GM11168 (cell line): Measurements from ENCODE around the gene GRAMD4.
"Not testable (repeated sequence)": the region's sequence is repeated elsewhere in the genome, so short reads cannot be mapped to it uniquely, and the experiment has no call there.

ENCODE experiments used
- in situ Hi-C: fragments of 300-500 bp; cut with MboI; formaldehyde crosslinking; loops from one replicate; pipeline ENCODE4 v1.12.0; 2022; ENCODE audit warnings: low sequenced_read_pairs; ENCODE audit not compliant: unreplicated experiment

GRAMD4 gene

DNA sequence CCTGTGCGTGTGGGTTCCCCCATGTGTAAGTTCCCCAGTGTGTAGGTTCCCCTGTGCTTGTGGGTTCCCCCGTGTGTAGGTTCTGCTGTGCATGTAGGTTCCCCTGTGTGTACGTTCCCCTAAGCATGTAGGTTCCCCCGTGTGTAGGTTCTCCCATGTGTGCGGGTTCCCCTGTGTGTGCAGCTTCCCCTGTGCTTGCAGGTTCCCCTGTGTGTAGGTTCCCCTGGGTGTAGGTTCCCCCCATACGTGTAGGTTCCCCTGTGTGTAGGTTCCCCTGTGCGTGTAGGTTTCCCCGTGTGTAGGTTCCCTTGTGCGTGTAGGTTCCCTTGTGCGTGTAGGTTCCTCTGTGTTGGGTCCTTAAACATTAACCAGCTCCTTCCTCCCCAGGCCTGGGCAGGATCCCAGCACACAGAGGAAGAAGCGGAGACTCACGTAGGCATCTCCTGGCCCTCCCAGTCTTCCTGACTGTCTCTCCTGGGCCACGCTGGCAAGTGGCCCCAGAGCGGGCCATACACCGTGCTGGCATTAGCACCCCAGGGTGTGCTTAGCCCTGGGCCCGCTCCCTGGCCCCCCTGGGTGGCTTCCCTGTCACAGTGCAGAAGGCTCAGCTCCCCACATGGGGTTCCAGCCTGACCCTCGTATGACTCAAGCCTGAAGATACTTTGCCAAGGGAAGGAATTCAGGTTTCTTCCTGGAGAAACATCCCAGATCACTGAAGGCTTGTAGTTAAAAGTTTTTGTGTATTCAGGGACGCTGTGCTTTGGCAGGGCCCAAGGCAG is 2.8 kb upstream of the GRAMD4 start:
- in situ Hi-C loops = no loop called here

DNA sequence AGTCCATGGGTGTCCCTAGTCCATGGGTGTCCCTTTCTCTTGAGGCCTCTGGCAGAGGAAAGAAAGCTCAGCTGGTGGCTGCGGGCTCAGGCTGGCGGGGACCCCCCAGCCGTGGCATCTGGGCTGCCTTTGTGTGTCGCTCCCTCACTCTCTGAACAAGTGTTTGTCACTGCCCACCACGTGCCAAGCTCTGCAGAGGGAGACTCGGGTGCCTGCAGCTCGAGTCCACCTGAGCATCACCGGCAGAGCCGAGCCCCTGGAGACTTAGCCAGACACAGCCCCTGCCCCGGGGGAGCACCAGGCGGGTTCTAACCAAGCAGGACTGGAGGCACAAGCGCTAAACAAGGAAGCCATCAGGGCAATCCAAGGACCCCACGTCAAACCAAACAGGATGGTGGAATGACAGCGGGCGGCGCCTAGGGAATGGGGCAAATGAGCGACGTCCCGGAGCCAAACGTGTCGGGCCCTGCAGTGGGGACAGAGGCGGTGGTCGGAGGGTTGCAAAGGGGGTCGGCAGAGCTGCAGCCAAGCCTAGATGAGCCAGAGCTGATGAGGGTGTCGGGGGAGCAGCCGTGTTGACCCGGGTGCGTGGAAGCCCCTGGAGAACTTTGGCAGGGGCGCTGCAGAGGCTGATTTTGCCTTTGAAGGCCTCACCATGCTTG is 2.1 kb upstream of the GRAMD4 start:
- in situ Hi-C loops = no loop called here

DNA sequence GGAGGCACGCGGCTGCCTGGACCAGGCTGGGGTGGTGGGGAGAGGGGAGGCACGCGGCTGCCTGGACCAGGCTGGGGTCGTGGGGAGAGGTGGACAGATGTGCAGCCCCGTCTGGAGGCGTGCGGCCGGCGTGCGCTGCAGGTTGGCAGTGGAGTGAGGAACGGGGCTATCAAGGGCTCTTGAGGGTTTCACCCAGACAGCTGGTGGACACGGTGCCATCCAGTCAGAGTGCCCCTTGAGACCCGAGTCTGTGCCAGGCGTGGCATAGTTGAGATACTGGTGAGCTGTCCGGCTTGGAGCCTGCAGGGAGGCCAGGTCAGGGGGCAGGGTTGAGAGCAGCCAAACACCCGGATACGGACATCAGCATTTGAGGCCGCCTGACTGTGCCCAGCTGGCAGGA is 1.5 kb upstream of the GRAMD4 start:
- in situ Hi-C loops = no loop called here

DNA sequence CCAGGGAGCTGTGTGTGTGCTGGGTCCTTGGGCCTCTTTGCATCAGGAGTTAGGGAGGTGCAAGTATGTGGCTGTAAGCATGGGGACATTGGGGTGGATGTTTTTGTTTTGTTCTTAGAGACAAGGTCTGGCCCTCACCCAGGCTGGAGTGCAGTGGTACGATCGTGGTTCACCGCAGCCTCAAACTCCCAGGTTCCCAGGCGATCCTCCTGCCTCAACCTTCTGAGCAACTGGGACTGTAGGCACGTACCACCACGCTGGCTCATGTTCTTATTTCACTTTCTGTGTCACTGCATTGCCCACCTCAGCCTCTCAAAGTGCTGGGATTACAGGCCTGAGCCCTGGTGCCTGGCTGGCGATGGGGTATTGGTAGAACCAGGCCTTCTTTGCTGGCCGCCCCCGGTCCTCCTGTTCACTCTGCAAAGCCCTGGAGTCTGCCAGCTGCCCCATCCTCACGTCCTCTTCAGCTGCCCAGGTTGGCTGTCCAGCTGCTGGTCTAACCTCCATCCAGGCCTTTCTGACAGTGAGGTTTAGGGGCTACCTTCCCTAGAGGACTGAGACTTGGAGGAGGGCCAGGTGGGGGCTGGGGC is 851 bp upstream of the GRAMD4 start:
- in situ Hi-C loops = no loop called here

DNA sequence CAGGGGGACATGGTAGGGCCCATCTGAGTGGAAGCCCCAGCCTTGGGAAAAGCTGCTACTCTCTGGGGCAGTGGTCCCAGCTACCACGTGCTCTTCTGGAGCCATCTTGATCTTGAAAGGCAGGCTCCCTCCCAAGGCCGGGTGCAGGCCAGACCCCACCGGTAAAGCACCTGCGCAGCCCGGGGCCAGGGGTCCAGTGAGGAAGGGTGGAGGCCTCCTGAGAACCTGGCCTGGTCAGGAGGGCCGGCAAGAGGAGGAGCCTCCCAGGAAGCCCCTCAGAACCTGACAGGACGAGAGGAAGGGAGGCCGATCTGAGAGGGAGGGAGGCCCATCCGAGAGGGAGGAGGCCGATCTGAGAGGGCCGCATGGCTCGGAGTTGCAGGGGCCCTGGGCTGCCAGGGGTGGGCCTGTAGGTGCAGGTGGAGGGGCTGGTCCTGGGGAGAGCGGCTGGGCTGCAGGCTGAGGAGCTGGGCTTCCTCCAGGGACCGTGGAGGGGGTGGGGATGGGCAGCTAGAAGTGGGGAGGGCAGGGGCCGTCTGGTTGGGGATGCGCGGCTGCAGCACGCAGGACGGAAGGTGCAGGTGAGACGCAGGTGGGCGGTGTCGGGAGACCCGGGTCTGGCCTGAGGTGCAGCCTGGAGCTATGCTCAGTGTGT is 529 bp downstream of the GRAMD4 start:
- in situ Hi-C loops = no loop called here

DNA sequence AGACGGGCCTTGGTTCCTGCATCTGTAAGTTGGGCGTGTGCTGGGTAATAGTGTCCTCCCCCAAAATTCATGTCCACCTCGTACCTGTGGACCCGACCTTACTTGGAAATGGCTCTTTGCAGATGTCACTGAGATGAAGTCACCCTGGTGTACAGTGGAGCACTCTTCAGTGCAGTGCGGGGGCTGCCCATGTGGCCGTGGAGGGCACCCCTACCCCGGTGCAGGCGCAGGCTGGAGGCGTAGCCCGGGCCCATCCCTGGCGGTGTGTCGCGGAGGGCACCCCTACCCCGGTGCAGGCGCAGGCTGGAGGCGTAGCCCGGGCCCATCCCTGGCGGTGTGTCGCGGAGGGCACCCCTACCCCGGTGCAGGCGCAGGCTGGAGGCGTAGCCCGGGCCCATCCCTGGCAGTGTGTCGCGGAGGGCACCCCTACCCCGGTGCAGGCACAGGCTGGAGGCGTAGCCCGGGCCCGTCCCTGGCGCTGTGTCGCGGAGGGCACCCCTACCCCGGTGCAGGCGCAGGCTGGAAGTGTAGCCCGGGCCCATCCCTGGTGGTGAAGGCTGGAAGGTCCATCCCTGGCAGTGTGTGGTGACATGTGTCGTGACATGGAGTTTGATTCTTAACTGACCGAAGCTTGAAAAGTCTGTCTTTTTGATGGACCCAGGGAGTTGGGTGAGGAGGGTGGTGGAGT is 1.2 kb downstream of the GRAMD4 start:
- in situ Hi-C loops = not testable (repeated sequence)

DNA sequence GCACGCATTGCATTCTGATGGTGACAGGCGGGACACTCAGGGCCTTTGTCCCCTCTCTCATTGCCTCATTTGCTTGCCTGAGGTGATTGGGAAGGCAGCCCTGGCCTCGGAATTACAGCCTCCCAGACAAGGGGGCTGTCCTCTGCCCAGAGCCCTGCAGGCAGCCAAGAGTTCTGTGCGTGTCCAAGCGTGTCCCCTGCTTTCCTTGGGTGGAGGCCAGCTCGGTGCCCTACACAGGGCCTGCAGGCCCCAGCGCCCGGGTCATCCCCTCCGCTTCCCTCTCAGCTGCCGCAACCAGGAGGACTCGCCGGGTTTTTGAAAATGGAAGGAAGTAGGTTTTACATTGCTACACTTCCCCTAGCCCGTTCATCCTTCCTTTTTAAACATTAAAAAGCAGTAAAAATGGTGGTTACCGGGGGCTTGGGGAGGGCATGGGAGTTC is 1.9 kb downstream of the GRAMD4 start:
- in situ Hi-C loops = no loop called here

DNA sequence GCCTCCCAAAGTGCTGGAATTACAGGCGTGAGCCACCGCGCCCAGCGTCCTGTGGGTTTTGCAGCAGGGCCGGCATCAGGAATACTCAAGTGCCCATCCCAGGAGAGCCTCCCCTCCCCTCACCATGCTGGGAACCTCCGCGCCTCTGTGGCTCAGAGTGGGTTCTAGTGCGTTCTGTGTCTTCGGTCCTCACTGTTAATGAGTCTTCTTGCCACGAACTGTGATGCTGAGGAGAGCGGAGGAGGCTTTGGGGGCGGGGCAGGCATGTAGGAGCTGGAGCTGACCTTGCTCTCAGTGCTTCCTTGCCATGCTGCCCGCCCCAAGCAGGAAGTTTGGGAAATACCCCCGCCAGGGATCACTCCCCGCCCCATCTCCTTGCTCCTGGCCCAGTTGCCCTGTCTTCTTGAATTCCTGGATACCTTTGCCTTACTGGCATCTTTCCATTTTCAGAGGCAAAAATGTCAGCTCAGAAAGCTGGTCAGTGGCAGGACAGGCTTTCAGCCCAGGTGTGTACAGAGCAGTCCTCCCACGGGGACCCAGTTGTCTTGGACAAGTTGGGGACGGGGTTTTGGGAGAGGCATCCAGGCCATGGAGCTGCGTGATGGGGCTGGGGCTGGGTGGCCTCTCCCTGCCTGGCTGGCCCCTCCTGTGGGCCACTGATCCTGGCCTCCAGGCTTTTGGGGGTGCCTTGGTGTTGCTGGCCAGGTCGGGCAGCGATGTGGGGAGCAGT is 5.1 kb downstream of the GRAMD4 start:
- in situ Hi-C loops = no loop called here

DNA sequence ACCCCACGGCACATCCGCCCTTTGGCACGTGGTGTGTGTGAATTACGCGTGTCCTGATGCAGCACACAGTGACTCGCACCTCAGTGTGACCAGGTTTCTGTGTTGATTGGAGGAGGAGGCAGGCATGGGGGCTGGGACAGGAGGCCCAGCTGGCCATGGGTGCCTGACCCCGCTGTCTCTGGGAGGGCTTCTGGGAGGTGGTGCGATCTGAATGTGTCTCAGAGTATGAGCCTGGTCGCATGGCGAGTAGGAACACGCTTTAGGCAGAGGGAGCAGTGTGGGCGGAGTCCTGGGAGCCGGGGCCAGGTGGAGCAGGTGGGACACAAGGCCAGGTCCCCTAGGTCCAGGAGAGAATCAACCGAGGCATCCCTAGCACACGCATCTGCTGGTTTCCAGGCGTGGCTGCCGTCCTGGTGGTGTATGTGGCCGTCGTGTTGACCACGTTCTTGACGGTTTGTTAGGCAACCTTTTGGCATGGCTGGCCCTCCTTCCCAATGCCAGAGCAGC is 5.7 kb downstream of the GRAMD4 start:
- in situ Hi-C loops = no loop called here

DNA sequence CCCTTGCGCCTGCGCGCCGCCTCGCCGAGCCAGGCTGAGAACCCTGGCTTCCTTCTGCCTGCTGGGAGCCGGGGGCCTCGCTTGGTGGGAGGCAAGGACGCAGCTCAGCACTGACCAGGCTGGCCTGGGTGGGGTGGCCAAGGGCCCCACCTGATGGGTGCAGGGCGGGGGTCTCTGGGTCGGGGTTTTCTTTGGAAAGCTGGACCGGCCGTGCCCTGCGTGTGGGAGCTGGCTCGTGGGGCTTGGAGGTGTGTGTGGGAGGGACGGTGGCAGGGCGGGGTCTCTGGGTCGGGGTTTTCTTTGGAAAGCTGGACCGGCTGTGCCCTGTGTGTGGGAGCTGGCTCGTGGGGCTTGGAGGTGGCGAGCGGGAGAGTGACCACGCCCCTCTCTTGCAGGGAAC is 6.2 kb downstream of the GRAMD4 start:
- in situ Hi-C loops = no loop called here

DNA sequence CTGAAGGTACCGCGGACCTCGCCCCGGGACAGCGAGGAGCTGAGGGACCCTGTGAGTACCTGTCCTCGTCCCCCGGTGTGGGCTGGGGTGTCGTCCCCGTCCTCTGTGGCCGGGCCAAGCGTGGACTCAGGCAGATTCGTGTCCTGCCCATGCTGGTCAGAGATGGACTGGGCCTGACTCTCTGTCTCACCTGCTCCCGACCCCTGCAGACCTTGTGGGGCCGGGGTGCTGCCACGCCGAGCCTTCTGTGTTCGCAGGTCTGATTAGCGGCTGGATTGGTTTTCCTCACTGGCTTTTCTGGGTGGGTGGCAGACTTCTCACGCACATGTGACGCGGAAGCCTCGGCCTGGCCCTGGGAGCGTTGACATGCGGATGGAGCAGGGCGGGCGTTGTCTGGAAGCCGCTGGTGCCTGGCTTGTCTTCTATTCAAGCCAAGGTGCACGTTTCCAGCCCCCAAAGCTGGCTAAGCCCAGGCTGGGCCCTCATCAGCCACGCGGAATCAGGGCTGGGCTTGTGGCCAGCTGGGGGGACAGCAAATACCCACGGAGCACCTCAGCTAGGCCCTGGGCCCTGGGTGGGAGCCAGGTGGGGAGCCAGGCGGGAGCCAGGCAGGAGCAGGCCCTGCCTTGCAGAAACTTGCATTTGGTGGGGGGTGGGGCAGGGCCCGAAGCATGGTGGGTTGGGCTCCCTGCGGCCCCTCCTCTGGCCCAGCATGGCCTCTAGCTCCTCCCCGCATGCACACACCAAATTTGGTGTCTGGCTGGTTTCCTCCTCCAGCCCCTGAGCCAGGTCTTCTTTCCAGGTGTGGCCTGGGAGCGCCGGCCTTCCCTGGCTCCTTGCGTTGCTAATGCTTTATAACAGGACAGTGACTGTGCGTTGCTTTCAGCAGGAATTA is 7.0 kb downstream of the GRAMD4 start:
- in situ Hi-C loops = no loop called here

DNA sequence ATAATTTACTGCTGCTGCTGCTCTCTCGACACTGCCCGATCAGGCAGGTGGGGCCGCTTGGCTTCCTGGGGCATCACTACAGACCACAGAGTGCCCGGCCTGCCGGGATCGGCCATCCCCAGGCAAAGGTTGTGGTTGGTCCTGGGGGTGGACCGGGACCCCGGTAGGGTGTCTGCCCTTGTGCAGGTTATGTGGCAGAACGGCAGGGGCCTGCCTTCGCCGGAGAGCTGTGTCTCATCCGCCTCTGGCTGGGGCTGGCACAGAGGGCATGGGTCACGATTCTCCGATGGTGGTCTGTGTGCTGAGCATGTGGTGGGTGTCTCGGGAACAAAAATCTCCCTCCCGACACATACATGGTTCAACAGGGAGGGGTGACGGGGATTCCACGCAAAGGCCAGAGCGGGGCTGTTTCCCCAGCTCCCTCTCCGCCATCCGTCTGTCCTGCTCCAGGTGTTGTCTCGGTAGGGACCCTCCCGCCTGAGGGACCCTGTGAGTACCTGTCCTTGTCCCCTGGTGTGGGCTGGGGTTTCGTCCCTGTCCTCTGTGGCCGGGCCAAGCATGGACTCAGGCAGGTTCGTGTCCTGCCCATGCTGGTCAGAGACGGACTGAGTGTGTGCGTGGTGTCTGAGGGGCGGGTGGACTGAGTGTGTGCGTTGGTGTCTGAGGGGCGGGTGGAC is 7.8 kb downstream of the GRAMD4 start:
- in situ Hi-C loops = no loop called here

DNA sequence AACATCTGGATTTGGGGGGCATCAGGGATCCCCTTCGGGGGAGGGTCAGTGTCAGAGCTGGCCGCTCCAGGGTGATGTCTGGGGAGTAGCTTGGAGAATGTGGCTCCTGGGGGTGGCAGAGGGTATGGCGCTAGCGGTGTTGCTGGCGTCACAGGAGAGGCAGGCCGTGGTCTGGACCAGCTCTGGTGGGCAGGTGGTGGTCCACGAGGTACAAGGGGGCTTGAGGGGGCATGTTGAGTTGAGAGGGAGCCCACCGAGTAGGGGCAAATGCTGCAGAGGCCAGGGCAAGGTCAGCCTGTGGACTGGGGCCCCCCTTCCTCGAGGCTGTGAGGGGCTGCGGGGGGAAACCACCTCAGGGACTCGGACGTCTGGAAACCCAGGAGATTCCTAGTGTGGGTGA is 8.6 kb downstream of the GRAMD4 start:
- in situ Hi-C loops = no loop called here

DNA sequence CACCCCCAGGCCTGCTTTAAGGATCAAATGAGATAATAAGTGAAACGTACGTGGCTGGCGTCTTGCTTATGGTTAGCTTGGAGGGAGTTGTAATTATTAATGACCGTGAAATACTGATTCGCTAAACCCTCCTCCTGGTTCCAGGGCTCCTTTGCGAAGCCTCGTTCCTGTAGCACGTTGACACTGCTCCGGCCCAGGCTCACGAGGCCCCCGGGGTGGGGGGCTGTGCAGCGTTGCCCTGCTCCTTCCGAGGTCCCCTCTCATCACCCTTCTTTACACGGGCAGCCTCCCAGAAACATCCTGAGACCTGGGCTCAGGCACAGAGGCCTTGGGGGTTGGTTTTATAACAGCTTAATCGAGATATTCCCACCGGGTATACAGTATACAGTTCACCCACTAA is 9.1 kb downstream of the GRAMD4 start:
- in situ Hi-C loops = no loop called here

DNA sequence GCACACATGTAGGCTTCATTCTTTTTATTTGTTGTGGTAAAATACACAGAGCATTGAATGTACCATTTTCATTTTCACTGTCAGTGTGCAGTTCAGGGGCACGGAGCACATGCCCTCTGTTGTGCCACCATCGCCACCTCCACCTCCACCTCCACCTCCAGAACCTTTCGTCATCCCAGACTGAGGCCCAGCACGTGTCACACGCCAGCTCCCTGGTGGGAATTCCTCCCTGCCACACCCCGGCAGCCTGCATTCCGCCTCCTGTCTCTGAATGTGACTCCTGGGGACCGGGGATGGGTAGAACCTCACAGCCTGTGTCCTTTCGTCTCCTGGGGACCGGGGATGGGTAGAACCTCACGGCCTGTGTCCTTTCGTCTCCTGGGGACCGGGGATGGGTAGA is 10.9 kb downstream of the GRAMD4 start:
- in situ Hi-C loops = no loop called here

DNA sequence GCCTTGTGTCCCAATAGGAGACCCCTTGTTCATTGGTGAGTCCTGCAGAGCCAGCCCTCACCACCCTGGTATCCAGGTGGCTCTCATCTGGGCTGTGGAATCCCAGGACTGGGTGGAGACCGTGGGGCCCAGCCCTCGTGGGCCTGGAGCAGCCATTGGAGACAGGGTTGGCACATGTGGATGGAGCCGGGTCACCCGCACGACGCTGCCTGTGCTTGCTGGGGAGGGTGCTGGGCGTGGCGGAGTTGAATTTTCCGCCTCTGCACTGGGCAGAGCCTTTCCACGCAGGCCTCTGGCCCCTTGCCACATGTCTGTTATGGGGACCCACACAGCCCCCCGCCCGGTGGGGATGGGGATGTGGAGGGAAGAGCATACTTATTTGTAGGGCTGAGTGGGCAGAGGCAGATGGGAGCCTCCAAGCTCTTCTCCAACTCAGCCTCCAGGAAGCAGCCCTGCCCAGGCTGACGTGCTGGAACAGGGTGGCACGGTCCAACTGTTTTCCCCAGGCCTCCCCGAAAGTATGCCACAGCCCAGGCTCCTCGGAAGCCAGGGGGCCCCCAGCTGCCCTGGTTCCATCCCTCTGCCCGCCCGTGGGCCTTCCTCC is 12.6 kb downstream of the GRAMD4 start:
- in situ Hi-C loops = no loop called here

DNA sequence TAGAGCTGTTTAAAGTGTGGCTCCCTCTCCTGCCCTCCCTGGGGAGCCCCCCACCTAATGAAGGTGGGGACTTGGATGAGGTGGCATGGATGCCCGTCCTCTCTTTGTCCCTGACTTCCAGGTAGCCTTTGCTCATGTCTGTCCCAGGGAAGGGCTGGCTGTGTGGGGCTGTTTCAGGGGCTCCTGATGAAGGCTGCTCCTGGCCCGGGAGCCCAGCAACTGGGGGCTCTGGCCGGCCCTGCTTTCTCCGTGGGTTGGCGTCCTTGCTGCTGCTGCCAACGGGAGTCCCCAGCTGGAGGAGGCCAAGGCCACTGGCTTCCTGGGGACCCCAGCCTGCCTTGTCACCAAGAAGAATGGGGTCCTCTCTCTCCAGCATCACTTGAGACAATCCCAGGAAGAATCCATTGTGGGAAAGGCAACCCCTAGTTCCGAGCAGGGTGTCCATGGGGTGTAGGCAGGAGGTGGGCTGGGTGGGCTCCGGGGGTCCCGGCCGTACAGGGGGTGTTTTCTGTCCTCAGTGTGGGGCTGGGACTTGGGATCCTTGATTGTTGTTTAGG is 13.2 kb downstream of the GRAMD4 start:
- in situ Hi-C loops = no loop called here
